ENCODE data around the gene RPGRIP1L.
"Not testable (repeated sequence)": the region's sequence is repeated elsewhere in the genome, so short reads cannot be mapped to it uniquely, and the experiment has no call there.

DNA sequence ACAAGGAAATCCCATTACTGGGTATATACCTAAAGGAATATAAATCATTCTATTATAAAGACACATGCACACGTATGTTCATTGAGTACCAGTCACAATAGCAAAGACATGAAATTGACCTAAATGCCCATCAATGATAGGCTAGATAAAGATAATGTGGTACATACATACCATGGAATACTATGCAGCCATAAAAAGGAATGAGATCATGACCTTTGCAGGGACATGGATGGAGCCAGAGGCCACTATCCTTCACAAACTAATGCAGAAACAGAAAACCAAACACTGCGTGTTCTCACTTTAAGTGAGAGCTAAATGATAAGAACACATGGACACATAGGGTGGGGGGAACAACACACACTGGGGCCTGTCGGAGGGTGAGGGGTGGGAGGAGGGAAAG is 18.3 kb downstream of the RPGRIP1L start:
- not testable (repeated sequence) for TF ChIP-seq ATF2 (CRISPR knock-in tag; IDR thresholded peaks at IDR 0.05); TCF12 (IDR thresholded peaks at IDR 0.05); TCF12 (CRISPR knock-in tag; IDR thresholded peaks at IDR 0.05); RAD21 (CRISPR knock-in tag; IDR thresholded peaks at IDR 0.05); HMG20A (CRISPR knock-in tag; IDR thresholded peaks at IDR 0.05; ENCODE audit: borderline replicate concordance); TOE1 (CRISPR knock-in tag; IDR thresholded peaks at IDR 0.05); ZBTB39 (CRISPR knock-in tag; IDR thresholded peaks at IDR 0.05); PHF8 (CRISPR knock-in tag; IDR thresholded peaks at IDR 0.05); HCFC1 (IDR thresholded peaks at IDR 0.05; ENCODE audit: low read depth, low read length); NR2F2 (IDR thresholded peaks at IDR 0.05; ENCODE audit: borderline replicate concordance, low read depth)
- TF ChIP-seq, protein P1, sequence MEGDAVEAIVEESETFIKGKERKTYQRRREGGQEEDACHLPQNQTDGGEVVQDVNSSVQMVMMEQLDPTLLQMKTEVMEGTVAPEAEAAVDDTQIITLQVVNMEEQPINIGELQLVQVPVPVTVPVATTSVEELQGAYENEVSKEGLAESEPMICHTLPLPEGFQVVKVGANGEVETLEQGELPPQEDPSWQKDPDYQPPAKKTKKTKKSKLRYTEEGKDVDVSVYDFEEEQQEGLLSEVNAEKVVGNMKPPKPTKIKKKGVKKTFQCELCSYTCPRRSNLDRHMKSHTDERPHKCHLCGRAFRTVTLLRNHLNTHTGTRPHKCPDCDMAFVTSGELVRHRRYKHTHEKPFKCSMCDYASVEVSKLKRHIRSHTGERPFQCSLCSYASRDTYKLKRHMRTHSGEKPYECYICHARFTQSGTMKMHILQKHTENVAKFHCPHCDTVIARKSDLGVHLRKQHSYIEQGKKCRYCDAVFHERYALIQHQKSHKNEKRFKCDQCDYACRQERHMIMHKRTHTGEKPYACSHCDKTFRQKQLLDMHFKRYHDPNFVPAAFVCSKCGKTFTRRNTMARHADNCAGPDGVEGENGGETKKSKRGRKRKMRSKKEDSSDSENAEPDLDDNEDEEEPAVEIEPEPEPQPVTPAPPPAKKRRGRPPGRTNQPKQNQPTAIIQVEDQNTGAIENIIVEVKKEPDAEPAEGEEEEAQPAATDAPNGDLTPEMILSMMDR (CRISPR knock-in tag; IDR thresholded peaks at IDR 0.05) = not testable (repeated sequence)
